AML-193 (cell line): ENCODE results near the gene SMARCD2.
A peak's percentile ranks its signal among the peaks of the same experiment; 100 is the strongest.
"Not testable (repeated sequence)": the region's sequence is repeated elsewhere in the genome, so short reads cannot be mapped to it uniquely, and the experiment has no call there.

Experiments used
- DNase-seq, 2 experiments: peaks; one replicate each; lab custom pipeline; 2025; lab: John Stamatoyannopoulos, UW

The SMARCD2 gene

DNA sequence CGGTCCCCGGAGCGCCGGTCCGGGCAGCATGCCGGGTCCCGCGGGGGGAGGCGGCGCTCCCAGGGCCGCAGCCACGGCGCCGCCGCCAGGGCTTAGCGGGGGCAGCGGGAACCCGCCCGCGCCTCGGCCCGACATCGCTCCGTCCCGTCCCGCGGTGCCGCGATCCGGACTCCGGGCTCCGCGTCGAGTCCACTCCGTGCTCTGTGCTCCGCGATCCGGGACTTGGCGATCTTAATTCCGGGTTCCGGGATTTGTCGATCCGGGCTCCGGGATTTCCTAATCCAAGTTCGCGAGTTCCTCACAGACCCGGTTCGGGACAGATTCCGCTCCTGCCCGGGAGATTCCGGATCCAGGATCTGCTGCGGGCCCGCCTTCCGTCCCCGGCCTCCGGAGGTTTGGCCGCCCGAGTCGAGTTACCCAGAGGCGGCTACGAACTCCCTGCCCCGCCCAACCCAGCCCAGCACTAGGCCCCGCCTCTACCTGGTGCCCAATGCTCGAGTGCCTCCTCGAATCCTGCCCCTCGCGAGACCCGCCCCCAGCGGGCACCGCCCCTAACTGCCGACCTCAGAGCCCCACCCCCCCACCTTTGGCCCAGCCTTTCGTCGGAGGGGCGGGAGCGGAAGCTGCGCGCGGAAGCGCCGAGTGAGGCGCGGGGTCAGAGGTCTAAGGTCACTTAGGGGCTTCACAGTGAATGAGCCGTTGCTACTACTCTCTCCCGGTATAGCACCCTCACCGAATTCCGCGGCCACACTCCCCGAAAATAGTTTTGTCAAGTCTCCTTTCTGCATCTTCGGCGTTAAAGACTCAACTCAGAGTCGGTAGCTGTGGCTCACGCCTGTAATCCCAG, at the start of gene SMARCD2:
Gene SMARCD2, minus strand, starts transcription at position 146 of the 847 bp plus-strand sequence. Its CDS starts 11 bp downstream, at position 135.
- peak; percentile 97 to 98 for DNase-seq

- DNase-seq = peak; percentile 53 to 67
Observed at GRCh38 chr17:63889026-63889848, 46.8 kb upstream of the SMARCD2 start.

DNA sequence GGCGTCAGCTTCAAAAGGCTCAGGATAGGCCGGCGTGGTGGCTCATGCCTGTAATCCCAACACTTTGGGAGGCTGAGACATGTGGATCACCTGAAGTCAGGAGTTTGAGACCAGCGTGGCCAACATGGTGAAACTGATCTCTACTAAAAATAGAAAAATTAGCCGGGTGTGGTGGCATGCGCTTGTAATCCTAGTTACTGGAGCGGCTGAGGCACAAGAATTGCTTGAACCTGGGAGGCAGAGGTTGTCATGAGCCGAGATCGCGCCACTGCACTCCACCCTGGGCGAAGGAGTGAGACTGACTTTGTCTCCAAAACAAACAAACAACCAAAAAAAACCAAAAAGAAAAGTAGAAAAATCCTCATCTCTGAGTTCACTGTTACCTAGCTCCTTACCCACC, 42.6 kb upstream of the SMARCD2 start:
- DNase-seq = not testable (repeated sequence)

DNA sequence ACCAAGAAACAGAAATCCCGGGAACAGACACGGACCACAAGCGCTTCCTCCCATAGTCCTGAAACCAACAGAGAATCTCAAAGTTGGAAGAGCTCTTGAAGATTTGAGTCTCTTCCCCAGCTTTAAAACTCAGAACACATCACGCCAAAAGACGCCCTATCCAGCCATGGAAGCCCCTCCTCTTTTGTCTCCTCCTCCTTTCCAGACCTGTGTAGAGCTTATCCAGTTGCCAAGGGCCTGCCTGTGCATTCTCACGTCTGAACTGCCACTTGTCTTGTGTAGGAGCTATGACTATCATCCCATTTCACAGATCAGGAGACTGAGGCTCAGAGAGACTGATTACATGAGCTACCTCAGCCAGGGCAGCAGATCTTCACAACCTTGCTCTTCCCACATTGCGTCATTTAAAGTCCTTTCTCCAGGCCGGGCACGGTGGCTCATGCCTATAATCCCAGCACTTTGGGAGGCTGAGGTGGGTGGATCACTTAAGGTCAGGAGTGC, 40.2 kb upstream of the SMARCD2 start:
- not testable (repeated sequence) for DNase-seq

GRCh38 chr17:63881935-63882601, 39.6 kb upstream of the SMARCD2 start, which contains the start of gene GH2:
Gene GH2, minus strand, starts transcription at chr17:63881944. Its CDS starts 143 bp downstream, at chr17:63881801.
- DNase-seq = peak; percentile 39 to 53

- DNase-seq = not testable (repeated sequence)
Observed at GRCh38 chr17:63881337-63881736, 38.9 kb upstream of the SMARCD2 start.

DNA sequence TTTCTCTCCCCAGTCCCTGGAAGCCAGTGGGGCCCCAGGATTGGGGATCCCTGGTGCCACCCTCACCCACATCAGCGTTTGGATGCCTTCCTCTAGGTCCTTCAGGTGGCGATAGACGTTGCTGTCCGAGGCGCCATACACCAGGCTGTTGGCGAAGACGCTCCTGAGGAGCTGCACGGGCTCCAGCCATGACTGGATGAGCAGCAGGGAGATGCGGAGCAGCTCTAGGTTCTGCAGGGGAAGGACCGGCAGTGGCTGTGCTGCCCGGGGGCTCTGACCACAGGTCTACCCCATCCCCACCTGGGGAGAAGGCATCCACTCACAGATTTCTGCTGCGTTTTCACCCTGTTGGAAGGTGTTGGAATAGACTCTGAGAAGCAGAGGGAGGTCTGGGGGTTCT, 38.2 kb upstream of the SMARCD2 start:
- DNase-seq = no peak

DNA sequence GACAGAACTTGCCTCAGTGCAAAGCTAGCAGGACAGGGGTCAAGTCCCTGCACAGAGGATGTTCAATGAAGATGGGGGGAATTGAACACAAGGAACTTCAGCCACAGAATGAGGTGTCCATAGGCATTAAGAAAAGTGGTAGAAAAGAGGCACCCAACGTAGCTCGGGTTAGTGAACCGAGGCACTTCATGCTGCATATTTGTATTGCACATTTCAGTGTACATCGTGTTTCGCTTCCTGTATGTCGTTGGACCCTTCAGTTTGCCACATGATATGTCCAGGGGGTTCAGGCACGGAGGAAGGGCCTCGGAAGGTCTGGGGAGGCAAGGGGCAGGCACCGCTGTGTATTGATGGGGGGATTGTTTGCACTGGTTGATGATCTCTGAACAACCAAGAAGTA, 35.9 kb upstream of the SMARCD2 start:
- not testable (repeated sequence) for DNase-seq

DNA sequence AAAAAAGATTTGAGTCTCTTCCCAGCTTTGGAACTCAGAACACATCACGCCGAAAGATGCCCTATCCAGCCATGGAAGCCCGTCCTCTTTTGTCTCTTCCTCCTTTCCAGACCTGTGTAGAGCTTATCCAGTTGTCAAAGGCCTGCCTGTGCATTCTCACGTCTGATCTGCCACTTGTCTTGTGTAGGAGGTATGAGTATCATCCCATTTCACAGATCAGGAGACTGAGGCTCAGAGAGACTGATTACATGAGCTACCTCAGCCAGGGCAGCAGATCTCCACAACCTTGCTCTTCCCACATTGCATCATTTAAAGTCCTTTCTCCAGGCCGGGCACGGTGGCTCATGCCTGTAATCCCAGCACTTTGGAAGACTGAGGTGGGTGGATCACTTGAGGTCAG, 32.2 kb upstream of the SMARCD2 start:
- not testable (repeated sequence) for DNase-seq

DNA sequence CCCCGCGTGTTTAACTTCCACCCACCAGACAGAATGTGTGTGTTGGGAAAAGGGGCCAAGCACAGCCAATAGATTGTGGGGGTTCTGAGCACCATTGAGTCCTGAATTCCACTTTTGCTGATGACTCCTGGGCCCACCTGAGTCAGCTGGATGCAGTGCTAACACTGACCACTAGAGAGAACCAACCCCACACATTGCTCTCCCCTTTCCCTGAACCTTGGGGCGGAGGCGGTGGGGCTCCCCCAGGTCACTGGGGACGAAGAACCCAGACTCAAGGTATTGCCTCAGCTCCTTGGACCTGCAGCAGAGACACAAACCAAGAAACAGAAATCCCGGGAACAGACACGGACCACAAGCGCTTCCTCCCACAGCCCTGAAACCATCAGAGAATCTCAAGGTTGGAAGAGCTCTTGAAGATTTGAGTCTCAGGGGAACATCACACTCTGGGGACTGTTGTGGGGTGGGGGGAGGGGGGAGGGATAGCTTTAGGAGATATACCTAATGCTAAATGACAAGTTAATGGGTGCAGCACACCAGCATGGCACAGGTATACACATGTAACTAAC, 31.7 kb upstream of the SMARCD2 start:
- not testable (repeated sequence) for DNase-seq

GRCh38 chr17:63873577-63873976, 31.1 kb upstream of the SMARCD2 start, which contains the start of gene CSH2:
Gene CSH2, minus strand, starts transcription at chr17:63873677. Its CDS starts 63 bp downstream, at chr17:63873614.
- not testable (repeated sequence) for DNase-seq

- DNase-seq = not testable (repeated sequence)
Observed at GRCh38 chr17:63871646-63872365, 29.3 kb upstream of the SMARCD2 start.

- DNase-seq = not testable (repeated sequence)
Observed at GRCh38 chr17:63870292-63870665, 27.8 kb upstream of the SMARCD2 start.

- not testable (repeated sequence) for DNase-seq
Observed at GRCh38 chr17:63869491-63870291, 27.2 kb upstream of the SMARCD2 start.

- not testable (repeated sequence) for DNase-seq
Observed at GRCh38 chr17:63866625-63867024, 24.1 kb upstream of the SMARCD2 start.

DNA sequence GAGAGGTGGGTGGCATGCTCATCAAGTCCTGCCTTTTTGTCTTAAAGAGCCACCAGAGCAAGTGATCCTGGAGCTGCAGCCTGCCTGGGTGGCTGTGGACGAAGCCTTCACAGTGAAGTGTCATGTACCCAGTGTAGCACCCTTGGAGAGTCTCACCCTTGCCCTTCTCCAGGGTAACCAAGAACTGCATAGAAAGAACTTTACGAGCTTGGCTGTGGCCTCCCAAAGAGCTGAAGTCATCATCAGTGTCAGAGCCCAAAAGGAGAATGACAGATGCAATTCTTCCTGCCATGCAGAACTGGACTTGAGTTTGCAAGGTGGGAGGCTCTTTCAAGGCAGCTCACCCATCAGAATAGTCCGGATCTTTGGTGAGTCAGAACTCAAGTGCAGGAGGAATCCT, 16.8 kb upstream of the SMARCD2 start:
- DNase-seq = no peak

DNA sequence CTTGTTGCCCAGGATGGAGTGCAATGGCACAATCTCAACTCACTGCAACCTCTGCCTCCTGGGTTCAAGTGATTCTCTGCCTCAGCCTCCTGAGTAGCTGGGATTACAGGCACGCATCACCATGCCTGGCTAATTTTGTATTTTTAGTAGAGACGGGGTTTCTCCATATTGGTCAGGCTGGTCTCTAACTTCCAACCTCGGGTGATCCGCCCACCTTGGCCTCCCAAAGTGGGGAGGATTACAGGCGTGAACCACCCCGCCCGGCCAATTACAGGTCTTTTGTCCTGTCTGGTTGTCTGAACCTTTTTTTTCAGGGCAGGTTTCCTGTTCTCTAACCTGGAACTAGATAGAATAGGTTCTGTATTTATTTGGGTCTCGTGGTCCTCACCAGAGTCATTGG, 13.9 kb upstream of the SMARCD2 start:
- not testable (repeated sequence) for DNase-seq

DNA sequence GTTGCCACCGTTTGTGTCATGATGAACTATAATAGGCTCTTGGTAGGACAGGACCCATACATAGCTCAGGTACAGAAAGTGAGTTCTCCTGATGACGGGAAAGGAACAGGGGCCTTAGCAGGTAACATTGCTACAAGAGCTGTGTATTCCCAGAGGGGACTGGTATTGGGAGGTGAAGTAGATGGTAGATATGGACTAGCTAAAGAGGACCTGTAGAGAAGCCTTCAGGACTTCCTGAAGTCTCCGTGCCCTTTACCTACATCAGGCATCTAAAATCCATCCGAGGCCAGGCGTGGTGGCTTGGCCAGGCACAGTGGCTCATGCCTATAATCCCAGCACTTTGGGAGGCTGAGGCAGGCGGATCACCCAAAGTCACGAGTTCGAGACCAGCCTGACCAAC, 12.7 kb upstream of the SMARCD2 start:
- no peak for DNase-seq

DNA sequence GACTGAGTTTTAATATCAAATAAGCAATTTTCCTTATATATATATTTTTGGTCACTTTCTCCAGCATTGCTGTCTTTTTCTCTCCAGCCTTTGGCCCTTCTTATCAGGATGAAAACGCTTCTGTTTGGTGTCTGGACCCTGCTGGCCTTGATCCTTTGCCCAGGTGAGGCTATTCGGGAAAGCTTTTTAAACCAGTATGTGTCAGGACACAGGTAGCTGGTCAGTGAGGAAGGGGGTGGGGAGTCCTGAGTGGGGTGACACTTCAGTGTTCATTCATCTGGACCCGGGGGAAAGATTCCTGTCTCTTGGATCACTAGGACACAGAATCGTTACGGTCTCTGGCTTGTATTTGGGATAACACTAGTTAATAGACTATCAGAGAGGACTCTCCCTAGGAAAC, 12.2 kb upstream of the SMARCD2 start:
- DNase-seq = no peak

DNA sequence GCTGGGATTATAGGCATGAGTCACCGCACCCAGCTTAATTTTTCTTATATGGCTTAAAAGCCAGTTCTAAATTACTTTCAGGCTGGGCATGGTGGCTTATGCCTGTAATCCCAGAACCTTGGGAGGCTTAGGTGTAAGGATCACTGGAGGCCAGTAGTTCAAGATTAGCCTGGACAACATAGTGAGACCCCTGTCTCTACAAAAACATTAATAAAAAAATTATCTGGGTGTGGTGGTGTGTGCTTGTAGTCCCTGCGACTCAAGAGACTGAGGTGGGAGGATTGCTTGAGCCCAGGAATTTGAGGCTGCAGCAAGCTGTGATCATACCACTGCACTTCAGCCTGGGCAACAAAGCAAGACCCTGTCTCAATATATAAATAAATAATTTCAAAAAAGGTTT, 10.8 kb upstream of the SMARCD2 start:
- no peak for DNase-seq
